Spleen (tissue), 11 donors: ENCODE data around the gene CNNM2. TPM values are rescaled to one million over a fixed set of nuclear protein-coding genes. Genes with fewer than 3 reads are reported as not detected.

Source experiments
- DNase-seq: peaks from one replicate; pipeline ENCODE4 v3.0.0-alpha.2; 2020
- H3K27ac ChIP-seq, 8 donors: fragments of 200-600 bp; sonication (generic) in 7 of 8; 1 replicate in 4 of 8; 2 replicates in 4 of 8; pipeline versions ENCODE4 v1.5.0 to v1.8.0; 2016 to 2021; ENCODE audit warnings: inconsistent platforms in 4 of 8, mild to moderate bottlenecking in 4 of 8, moderate library complexity in 1 of 8
- H3K27me3 ChIP-seq, 7 donors: fragments of 200-600 bp; sonication (generic) in 6 of 7; replicated peaks in 1 of 7; 1 replicate in 4 of 7; 2 replicates in 3 of 7; pipeline versions ENCODE4 v1.5.0 to v1.8.0; 2016 to 2021; ENCODE audit warnings: inconsistent platforms in 3 of 7, mild to moderate bottlenecking in 1 of 7
- H3K36me3 ChIP-seq, 6 donors: fragments of 200-600 bp; sonication (generic) in 5 of 6; 1 replicate in 4 of 6; 2 replicates in 2 of 6; pipeline versions ENCODE4 v1.5.0 to v1.8.0; 2016 to 2021; ENCODE audit warnings: inconsistent platforms in 2 of 6
- H3K4me1 ChIP-seq, 6 donors: fragments of 200-600 bp; sonication (generic) in 5 of 6; 1 replicate in 3 of 6; 2 replicates in 3 of 6; pipeline versions ENCODE4 v1.5.0 to v1.8.0; 2016 to 2021; ENCODE audit warnings: inconsistent platforms in 3 of 6
- H3K4me3 ChIP-seq, 8 donors: fragments of 200-600 bp; sonication (generic) in 7 of 8; 1 replicate in 4 of 8; 2 replicates in 4 of 8; pipeline versions ENCODE4 v1.5.0 to v1.8.0; 2016 to 2021; ENCODE audit warnings: inconsistent platforms in 4 of 8, mild to moderate bottlenecking in 4 of 8, moderate library complexity in 2 of 8
- H3K9me3 ChIP-seq, 8 donors: fragments of 200-600 bp; sonication (generic) in 7 of 8; 1 replicate in 4 of 8; 2 replicates in 4 of 8; pipeline versions ENCODE4 v1.5.0 to v1.8.0; 2016 to 2021; ENCODE audit warnings: inconsistent platforms in 4 of 8
- CTCF ChIP-seq, 11 experiments: fragments of 200-600 bp in 7 of 11; fragments of 450-650 bp in 4 of 11; sonication (generic) in 4 of 11; IDR thresholded peaks in 8 of 11; conservative IDR thresholded peaks in 3 of 11; 1 replicate in 7 of 11; 2 replicates in 4 of 11; pipeline versions ENCODE4 v1.4.0 to v1.8.0; 2016 to 2021; ENCODE audit warnings: antibody characterized with exemption in 11 of 11, inconsistent platforms in 4 of 11, mild to moderate bottlenecking in 1 of 11
- POLR2A ChIP-seq, 3 donors: fragments of 450-650 bp; IDR thresholded peaks; one replicate each; pipeline ENCODE4 v1.5.1; 2017; ENCODE audit warnings: antibody characterized with exemption in 3 of 3, mild to moderate bottlenecking in 1 of 3
- POLR2AphosphoS5 ChIP-seq, 3 donors: sonication (generic); formaldehyde crosslinking; IDR thresholded peaks; one replicate each; pipeline ENCODE4 v1.5.1; 2017; ENCODE audit warnings: antibody characterized with exemption in 3 of 3
- WGBS, 5 donors: extraction: QIAGEN DNeasy Blood & Tissue Kit in 3 of 5; methylation state at CpG; one replicate each; pipeline versions ENCODE4 v1.1.5 to v1.1.7; 2013 to 2018; 5-methylcytosine and 5-hydroxymethylcytosine counted together
- intact Hi-C: fragments of 100-400 bp; cut with DNase I; formaldehyde crosslinking; loops from one replicate; pipeline ENCODE4 v1.15.0; 2023; ENCODE audit warnings: low total_unique reads
- polyA plus RNA-seq, 3 donors: library from polyadenylated mRNA; stranded (reverse); fragments of 200-250 nt; gene quantifications; one replicate each; pipeline ENCODE4 v1.2.1, GENCODE V29; 2013
- total RNA-seq, 7 donors: library from RNA; depleted of rRNA in 3 of 7; stranded (reverse); fragments of >200 nt in 3 of 7; fragmentation: NEBNext Ultra II Directional in 4 of 7; extraction: Animal tissue kit (Norgen Biotek cat#: 25700) in 4 of 7; gene quantifications; one replicate each; pipeline versions ENCODE4 v1.1.0 to v1.2.1, GENCODE V29; 2016 to 2021
- donor health status: healthy with polysubstance abuse.
- donor health status: DM: no; HTN: no; CAD: no; lungs with moderate emphysema.
- donor health status: DM: no; HTN: no; CAD: no.
- donor health status: Bipolar disorder and iron deficiency.
- donor health status: healthy.
- donor health status: DM: no; HTN: no; CAD: no.
- donor health status: DM: yes; HTN: yes; CAD: no.

CNNM2 gene
- total and polyA plus RNA-seq, 10 donors: 0.65 to 9.9 (median 7.5) TPM

DNA sequence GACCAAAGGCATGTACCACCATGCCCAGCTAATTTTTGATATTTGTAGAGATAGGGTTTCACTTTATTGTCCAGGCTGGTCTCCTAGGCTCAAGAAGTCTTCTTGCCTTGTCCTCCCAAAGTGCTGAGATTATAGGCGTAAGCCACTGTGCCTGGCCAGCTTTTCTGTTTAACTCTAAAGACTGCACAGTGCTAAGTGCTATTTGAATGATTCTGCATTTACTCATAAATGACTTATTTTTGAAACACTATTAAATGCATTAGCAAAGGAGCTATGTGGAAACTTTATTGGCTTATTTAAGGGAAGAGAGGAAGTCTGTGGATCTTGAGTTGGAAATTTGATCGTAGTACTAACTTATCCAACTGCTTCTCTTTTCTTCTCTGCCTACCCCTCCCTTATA lies 185.9 kb downstream of the CNNM2 start:
- no peak for DNase-seq
- WGBS, 5 donors: 88 to 95% (median 91%) methylated on average over 2 of the region's 2 CpGs
- Histone ChIP-seq H3K4me3 (no peak overlapping the region), H3K27ac (no peak overlapping the region), H3K36me3 (peaks cover 0 to 98% (median 45%) of the 10 kb centered on the region in 6 donors), H3K4me1 (no peaks in the 10 kb centered on the region), H3K9me3 (no peaks in the 10 kb centered on the region), H3K27me3 (no peaks in the 10 kb centered on the region)
- TF ChIP-seq CTCF (IDR thresholded peaks at IDR 0.05 in 8 of 11, conservative IDR thresholded peaks at IDR 0.05 in 3 of 11) (no peak), POLR2AphosphoS5 (IDR thresholded peaks at IDR 0.05) (no peak), POLR2A (IDR thresholded peaks at IDR 0.05) (no peak)
- intact Hi-C loops: no loop called here

DNA sequence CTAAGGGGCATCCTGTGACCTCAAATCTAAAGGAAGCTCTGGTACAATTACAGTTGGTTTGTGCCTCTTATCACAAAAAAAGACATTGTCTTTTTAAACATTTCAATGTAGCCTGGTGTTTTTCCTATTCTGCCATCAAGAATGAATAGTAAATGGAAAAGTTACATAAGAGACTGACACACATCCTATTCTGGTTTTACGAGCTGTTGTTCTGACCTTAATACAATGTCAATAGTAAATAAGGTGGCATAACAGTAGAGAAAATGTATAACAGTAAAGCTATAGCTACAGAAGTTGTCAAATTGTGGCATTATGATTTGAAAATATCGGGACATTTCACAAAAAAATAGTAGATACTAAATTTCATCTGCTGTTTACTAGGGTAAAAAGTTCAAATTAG lies 186.6 kb downstream of the CNNM2 start:
- Histone ChIP-seq H3K27ac (no peak overlapping the region), H3K4me3 (no peak overlapping the region), H3K4me1 (peaks cover 0 to 5% (median 0%) of the 10 kb centered on the region in 6 donors), H3K9me3 (no peaks in the 10 kb centered on the region), H3K27me3 (no peaks in the 10 kb centered on the region), H3K36me3 (peaks cover 0 to 93% (median 39%) of the 10 kb centered on the region in 6 donors)
- 35 to 45% (median 39%) methylated on average over 2 of the region's 2 CpGs for WGBS, 5 donors
- TF ChIP-seq POLR2AphosphoS5 (IDR thresholded peaks at IDR 0.05) (no peak), POLR2A (IDR thresholded peaks at IDR 0.05) (no peak), CTCF (IDR thresholded peaks at IDR 0.05 in 8 of 11, conservative IDR thresholded peaks at IDR 0.05 in 3 of 11) (no peak)
- DNase-seq: no peak
- intact Hi-C loops: no loop called here

GRCh38 chr10:103105462-103105861 lies 187.4 kb downstream of the CNNM2 start:
- Histone ChIP-seq H3K36me3 (peaks cover 0 to 90% (median 32%) of the 10 kb centered on the region in 6 donors), H3K27me3 (no peaks in the 10 kb centered on the region), H3K4me3 (no peak overlapping the region), H3K9me3 (no peaks in the 10 kb centered on the region), H3K4me1 (peaks cover 0 to 13% (median under 1%) of the 10 kb centered on the region in 6 donors), H3K27ac (no peak overlapping the region)
- no peak for DNase-seq
- 94 to 97% (median 97%) methylated on average over 1 of the region's 1 CpG for WGBS, 5 donors
- no peak for TF ChIP-seq POLR2AphosphoS5 (IDR thresholded peaks at IDR 0.05)
- no peak for TF ChIP-seq POLR2A (IDR thresholded peaks at IDR 0.05)
- TF ChIP-seq CTCF (IDR thresholded peaks at IDR 0.05 in 8 of 11, conservative IDR thresholded peaks at IDR 0.05 in 3 of 11): no peak
- intact Hi-C loops: no loop called here

- no peak for DNase-seq
- no peaks in the 10 kb centered on the region for H3K27me3 ChIP-seq
- H3K36me3 ChIP-seq: peaks cover 0 to 80% (median 24%) of the 10 kb centered on the region in 6 donors
- no peak overlapping the region for H3K27ac ChIP-seq
- intact Hi-C loops: no loop called here
- H3K4me3 ChIP-seq: no peak overlapping the region
- TF ChIP-seq POLR2AphosphoS5 (IDR thresholded peaks at IDR 0.05): no peak
- TF ChIP-seq CTCF (IDR thresholded peaks at IDR 0.05 in 8 of 11, conservative IDR thresholded peaks at IDR 0.05 in 3 of 11): no peak
- no peak for TF ChIP-seq POLR2A (IDR thresholded peaks at IDR 0.05)
- H3K4me1 ChIP-seq: peaks cover 0 to 23% (median 8%) of the 10 kb centered on the region in 6 donors
- no peaks in the 10 kb centered on the region for H3K9me3 ChIP-seq
Measured at GRCh38 chr10:103106539-103106938, 188.4 kb downstream of the CNNM2 start.
